OCI-M2 (cell line): Measurements from ENCODE around the gene UCHL5.
A peak's percentile ranks its signal among the peaks of the same experiment; 100 is the strongest.
"Not testable (repeated sequence)": the region's sequence is repeated elsewhere in the genome, so short reads cannot be mapped to it uniquely, and the experiment has no call there.

Source experiments
- DNase-seq: peaks from one replicate; lab custom pipeline; 2025; ENCODE audit not compliant: unreplicated experiment; lab: John Stamatoyannopoulos, UW

The UCHL5 gene

DNA sequence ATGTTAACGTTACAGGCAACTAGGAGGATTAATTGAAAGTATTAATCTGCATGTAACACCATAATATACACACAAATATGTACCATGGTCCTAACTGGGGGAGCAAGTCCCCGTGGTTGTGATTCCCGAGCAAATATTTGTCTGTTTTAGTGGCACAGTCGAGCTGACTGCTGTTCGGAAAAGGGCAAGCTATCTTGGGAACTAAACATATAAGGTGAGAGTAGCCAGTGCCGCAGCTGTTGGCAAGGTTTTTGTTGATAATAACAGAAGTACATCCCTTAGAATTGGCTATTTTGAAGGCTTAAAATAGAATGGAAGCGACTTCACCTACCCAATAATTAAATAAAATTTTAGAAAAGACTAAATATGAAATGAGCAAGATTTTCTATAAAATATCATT lies 45.5 kb downstream of the UCHL5 start:
- no peak for DNase-seq

DNA sequence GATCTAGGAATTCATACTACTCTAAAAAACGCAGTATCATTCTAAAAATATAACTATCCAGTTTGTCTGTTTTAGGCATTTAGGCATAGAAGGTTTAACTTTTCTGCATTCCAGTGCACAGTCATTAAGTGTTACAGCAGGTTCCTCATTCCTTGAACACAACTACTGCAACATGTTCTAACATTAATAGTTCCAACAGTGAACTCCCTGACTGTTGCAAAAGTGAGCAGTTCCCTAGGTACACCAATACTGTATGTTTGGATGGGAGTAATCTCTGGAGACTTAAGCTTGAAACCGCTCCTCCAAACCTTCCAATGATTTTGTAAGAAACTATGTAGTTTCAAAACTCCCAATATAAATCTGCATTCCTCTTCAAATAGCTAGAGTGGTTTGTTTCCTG lies 46.2 kb downstream of the UCHL5 start:
- no peak for DNase-seq

DNA sequence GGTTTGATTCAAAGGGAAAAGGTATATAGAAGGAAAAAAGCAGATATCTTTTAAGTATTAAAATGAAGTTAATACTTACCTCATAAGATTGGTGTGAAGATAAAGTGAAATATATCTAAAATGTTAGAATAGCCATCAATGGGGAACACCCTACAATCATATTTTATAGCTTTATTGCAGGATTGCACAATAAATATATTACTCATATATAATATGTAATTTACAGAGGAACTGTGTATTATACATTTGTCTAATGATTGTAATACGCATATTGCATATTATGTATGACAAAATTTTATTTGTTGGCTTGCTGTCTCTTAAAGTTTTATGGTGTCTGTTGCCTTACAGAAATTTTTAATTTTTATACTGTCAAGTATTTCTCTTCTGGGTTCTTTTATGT lies 47.8 kb downstream of the UCHL5 start:
- DNase-seq, result no peak

DNA sequence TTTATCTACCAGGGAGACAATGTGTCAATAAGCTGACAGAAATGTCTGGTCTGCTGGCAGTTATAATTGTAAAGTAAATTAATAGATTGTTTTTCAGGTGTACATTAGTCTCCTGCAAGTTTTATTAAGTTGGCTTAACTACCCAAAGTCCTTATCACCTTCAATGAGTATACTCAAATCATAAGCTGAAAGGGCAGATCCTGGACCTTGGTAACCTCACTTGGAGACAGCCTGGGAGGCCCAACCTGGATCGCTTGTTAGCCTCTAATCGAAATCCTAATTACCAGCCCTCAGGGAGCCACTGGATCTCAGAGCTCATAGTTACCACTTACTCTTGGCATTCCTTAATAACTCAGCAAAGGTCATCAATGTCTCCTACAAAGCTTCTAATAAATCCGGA lies 49.7 kb downstream of the UCHL5 start:
- no peak for DNase-seq

DNA sequence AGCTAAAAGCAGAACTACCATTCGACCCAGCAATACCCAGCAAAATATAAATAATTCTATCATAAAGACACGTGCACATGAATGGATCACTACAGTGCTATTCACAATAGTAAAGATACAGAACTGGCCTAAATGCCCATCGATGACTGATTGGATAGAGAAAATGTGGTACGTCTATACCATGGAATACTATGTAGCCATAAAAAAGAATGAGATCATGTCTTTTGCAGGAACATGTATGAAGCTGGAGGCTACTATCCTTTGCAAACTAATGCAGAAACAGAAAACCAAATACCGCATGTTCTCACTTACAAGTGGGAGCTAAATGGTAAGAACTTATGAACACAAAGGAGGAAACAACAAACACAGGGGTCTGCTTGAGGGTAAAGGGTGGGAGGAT lies 53.4 kb downstream of the UCHL5 start:
- no peak for DNase-seq

DNA sequence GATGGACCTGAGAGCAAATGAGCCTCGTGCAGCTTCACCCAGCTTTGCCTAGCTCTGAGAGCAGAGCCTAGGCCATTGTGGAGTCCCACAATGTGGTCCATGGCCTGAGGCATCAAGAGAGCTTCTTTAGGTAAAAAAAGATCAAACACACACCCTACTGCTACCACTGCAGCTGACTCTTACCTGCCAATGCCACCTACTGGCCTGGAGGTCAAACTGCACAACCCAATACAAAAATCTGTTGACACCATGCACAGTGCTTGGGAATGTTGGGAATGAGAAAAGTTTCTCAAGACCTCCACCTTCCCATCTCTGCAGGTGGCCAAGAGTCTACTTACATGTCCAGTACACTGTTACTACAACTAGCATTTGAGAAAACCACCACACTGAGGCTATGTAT lies 60.6 kb downstream of the UCHL5 start:
- DNase-seq, result no peak

DNA sequence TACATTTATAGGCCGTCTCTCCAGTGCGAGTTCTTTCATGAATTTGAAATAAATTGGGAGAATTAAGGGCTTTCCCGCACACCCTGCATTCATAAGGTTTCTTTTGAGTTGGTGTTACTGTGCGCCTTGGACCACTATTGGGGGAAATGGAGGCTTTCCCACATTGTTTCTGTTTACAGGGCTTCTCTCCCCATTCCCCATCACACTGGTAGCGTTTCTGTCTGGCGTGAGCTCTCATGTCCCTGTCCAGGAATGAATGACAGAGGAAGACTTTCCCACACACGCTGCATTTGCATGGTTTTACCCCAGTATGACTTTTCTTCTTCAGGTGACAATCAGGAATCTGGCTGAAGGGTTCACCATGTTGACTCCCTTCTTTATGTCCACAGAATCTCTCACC lies 65.0 kb downstream of the UCHL5 start:
- no peak for DNase-seq

DNA sequence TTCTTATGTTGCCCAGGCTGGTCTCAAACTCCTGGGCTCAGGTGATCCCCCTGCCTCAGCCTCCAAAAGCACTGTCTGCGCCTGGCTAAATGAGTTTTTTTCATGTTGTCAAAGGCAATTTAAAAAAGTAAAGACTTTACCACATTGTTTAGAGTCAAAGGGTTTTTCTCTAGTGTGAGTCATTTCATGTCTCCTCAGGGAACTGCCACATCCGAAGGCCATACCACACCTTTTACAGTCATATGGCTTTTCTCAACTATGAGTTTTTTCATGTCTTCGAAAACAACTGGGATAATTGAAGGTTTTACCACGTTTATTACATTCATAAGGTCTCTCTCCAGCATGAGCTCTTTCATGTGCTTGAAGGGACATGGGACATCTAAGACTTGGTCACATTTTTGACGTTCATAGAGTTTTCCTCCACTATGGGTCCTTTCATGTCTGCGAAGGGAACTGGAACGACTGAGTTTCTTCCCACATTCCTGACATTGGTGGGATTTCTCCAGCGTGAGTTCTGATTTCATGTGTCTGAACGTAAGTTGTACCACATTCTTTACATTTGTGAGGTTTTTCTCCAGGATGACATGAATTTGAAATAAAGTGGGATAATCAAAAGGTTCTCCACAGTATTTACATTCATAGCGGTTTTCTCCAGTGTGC lies 65.6 kb downstream of the UCHL5 start:
- no peak for DNase-seq

DNA sequence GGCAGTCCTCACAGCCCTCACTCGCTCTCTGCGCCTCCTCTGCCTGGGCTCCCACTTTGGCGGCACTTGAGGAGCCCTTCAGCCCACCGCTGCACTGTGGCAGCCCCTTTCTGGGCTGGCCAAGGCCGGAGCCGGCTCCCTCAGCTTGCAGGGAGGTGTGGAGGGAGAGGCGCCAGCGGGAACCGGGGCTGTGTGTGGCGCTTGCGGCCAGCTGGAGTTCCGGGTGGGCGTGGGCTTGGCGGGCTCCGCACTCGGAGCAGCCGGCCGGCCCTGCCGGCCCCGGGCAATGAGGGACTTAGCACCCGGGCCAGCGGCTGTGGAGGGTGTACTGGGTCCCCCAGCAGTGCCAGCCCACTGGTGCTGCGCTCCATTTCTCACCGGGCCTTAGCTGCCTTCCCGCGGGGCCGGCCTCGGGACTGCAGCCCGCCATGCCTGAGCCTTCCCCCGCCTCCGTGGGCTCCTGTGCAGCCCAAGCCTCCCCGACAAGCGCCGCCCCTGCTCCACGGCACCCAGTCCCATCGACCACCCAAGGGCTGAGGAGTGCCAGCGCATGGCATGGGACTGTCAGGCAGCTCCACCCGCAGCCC lies 72.3 kb downstream of the UCHL5 start:
- not testable (repeated sequence) for DNase-seq

DNA sequence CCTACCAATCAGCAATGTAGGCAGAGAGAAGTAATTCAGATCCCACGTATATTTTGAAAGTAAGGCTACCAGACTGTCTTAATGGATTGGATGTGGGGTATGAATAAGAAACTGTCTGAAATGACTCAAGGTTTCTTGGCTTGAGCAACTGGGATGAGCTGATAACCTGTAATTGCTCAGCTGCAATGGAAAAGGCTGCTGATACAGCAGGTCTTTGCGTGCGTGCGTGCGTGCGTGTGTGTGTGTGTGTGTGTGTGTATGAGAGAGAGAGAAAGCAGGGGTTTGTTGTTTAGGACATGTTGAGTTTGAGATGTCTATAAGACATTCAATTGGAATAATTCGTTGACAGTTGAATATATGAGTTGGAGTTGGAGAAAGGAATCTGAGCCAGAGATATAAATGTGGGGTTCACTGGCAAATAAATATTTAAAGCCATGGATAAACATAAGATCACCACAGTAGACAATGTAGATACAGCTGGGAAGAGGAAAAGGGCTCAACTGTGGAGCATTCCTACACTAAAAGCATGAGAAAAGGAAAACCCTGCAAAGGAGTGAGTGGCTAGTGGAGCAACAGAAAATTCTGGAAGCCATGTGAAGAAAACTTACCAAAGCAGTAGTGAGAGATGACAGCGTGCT lies 72.9 kb downstream of the UCHL5 start:
- peak; percentile 21 for DNase-seq

DNA sequence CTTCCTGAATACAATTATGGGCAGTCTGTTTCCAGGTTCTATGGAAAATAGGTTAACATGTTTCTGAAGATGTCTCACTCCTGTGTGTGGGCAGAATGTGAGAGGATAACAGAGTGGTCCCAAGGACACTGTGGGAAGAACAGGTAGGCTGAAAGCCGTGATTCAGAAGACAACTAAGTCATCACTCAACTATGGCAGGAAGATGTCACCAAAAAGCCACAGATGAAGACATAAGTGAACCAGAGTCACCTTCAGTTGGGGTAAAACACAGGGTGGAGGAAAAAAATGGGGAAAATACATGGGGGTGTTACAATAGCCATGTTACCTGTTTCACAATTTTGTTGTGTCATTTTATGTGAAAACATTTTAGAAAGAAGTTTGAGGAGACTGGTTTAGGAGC lies 75.1 kb downstream of the UCHL5 start:
- no peak for DNase-seq

DNA sequence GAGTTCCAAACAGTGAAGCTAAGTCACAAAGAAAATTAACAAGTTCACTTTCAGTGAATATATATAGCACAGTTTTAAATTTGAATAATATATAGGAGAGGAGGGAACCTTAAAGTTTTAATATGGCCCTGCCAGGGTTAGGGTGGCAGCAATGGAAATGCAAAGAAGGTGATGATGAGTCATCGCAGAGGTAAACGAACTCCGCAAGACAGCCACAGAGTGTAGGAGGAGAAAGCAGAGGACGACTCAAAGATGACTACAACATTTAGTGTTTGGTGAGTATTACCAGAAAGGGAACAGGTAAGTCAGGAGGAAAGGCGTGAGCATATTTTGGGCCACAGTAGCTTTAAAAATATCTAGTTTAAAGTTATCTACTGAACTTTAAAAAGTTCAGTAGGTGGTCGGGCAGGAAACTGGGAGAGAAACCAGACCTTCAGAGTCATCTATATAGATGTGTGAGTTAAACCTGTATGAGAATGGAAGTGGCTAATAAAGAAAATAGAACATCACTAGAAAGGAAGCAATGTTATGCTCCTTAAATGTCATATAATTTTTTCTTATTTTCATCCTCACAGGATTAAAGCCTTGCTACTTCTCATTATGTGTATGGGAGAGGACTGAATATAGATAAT lies 75.7 kb downstream of the UCHL5 start:
- no peak for DNase-seq

DNA sequence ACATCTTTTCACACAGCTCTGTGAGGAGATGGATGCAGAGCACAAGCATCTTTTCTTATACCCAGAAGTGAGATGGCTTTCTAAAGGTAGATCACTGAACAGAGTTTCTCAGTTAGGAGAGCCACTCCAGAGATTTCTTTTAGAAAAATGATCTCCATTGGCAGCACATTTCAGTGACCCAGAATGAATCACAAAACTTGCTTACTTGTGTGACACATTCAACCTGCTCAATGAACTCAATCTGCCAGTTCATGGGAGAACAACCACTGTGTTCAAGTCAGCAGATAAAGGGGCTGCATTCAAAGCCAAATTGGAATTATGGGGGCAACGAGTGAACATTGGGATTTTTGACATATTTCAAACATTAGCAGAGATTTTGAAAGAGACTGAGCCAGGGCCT lies 78.3 kb downstream of the UCHL5 start:
- no peak for DNase-seq

DNA sequence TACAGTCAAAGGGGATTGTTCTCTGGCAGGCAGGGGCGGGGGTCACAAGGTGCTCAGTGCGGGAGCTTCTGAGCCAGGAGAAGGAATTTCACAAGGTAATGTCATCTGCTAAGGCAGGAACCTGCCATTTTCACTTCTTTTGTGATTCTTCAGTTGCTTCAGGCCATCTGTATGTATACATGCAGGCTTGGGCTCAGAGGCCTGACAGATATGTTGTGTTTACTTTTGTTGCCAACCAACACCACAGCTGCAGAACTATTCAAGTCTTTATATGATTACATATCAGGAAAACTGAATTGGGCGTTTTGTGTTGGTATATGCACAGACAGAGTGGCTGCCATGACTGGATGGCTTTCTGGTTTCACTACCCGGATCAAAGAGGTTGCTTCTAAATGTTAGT lies 78.8 kb downstream of the UCHL5 start:
- not testable (repeated sequence) for DNase-seq

DNA sequence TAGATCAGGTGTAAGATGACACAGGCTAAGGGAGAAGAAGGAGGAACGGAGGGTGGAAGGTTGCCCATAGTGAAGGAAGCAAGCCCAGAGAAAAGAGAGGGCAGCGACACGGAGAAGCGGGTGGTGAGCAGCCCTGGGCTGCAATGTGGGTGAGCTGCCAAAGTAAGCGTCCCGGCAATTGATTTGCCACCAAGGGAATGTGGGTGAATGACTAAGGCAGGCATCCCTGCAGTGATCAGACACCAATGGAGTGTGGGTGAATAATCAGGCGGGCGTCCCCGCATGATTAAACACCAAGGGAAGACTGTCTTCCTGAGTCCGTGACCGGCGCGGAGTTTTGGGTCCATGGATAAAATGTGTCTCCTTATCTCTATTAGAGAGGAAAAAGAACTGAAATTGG lies 79.6 kb downstream of the UCHL5 start:
- DNase-seq, result no peak

DNA sequence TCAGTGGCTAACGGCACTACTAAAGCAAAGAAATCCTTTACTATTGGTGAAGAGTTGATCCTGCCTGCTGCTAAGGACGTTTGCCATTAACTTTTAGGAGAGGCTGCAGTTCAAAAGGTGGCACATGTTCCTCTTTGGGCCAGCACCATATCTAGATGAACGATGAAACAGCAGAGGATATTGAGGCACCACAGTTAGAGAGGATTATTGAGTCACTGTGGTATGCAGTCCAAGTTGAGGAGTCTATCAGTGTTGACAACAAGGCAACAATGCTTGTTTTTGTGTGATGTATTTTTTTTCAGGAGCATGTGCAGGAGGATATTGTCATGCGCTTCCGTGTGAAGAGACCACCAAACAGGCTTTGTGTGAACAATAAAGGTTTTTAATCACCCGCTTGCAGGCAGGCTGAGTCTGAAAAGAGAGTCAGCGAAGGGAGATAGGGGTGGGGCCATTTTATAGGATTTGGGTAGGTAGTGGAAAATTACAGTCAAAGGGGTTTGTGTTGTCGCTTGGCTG lies 80.9 kb downstream of the UCHL5 start:
- DNase-seq, result no peak

DNA sequence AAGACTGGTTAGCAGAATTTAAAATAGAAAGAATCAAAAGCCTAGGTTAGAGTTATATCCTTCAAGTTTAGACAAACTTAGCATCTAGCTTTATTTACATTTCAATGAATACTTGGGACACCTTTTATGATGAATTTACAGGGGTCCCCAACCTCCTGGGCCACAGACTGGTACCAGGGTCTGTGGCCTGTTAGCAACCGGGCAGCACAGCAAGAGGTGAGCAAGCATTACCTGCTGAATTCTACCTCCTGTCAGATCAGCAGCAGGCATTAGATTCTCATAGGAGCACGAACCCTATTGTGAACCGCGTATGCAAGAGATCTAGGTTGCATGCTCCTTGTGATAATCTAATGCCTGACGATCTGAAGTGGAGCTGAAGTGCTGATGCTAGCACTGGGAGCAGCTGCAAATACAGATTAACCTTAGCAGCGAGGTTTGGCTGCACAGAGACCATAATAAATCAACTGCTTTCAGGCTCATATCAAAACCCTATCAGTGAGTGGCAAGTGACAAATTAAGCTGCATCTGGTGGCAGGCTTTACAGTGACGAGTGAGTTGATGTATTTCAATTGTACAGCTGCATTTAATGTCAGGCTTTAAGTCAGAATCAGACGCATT lies 82.0 kb downstream of the UCHL5 start:
- DNase-seq, result peak; percentile 19

DNA sequence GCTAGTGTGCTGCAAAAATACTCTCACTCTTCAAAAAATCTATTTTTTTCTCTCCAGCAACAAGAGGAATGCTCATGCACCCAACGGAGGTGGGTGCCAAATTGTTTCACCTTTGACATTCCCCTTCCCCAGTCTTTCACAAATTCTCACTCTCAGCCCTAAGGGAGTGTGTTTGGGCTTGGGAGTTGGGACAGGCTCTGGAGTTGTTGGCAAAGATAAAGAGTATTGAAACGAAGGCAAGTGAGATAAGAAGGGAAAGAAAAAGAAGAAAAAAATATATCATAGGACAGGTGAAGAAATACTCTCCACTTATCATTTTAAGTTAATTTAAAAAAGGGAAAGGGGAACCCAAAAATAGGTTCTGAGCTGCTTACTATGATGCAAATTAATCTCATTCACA lies 82.6 kb downstream of the UCHL5 start:
- DNase-seq, result no peak

DNA sequence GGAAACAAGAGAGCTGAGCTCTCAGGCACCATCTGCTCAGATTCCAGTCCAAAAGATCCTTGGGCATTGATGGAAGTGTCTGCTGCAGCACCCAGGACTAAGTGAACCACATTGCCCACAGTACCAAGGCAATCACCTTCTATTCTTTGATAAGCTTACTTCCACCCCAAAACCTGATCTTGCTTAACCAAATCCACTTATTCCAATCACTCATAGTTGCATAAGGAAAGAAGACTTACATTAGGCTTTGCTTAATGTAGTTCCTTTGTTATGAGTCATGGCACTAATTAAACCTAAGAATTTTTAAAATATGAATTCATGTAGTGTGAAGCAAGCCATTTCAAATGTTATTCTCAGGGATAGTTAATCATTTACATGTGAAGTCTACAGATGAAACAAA lies 84.5 kb downstream of the UCHL5 start:
- no peak for DNase-seq

DNA sequence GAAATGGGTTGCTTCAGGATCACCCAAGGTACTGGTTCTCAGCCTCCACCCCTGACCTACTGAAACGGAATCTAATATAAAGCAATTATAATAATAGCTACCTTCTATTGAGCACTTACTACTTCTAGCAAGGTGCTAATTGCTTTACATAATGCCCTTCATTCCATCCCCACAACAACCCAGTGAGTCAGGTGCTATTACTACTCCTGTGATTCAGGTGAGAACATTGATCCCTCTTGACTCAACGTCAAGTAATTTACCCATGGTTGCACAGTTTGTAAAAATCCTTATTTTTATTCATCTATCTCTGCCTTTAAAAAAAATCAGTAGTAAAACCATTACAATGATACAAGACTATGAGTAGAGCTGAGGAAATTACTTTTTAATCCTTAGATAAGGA lies 85.2 kb downstream of the UCHL5 start:
- DNase-seq, result no peak

DNA sequence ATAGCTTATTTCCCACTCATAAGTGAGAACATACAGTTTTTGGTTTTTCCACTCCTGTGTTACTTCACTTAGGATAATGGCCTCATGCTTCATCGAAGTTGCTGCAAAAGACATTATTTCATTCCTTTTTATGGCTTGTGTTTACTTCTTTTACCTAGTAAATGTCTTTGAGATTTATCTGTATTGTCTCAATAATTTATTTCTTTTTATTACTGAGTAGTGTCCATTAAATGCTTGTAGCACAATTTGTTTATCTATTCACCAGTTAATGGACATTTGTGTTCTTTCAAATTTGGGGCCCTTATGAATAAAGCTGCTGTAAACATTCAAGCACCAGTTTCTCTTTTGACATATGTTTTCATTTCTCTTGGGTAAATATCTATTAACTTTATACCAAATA lies 86.0 kb downstream of the UCHL5 start:
- no peak for DNase-seq

DNA sequence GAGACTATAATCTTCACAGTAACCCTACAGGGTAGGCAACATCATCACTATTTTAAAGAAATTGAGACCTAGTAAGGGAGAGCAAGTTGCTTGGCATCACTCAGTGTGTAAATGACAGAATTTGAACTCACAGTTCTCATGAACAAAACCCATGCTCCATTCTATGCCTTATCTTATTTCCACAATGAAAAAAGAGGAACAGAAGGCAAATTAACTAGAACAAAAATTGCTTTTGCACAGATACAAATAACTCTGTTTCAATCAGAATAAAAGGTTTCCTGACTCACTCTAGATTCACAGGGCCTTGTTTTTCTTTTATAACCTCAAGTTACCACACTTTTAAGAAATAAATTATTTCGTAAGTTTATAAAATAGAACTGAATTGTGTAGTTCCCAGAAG lies 90.1 kb downstream of the UCHL5 start:
- no peak for DNase-seq
